ENCODE data around the gene RNF150. TPM values are rescaled to one million over a fixed set of nuclear protein-coding genes. Genes with fewer than 3 reads are reported as not detected.

The RNF150 gene
- total RNA-seq, 3 donors from 2014 or later: 0.03 TPM; not detected in 2

GRCh38 chr4:140932501-140933045 lies 200.7 kb downstream of the RNF150 start:
- Mint-ChIP-seq H3K4me3 (no peak overlapping the region), H3K36me3 (ENCODE audit: insufficient read depth) (no peaks in the 10 kb centered on the region), H3K27me3 (ENCODE audit: low read depth) (peaks cover 4% of the 10 kb centered on the region), H3K4me1 (ENCODE audit: low read depth) (no peaks in the 10 kb centered on the region), H3K9me3 (no peaks in the 10 kb centered on the region)
- ATAC-seq (no peak), DNase-seq (no peak)

- ATAC-seq (no peak), DNase-seq (no peak)
- Mint-ChIP-seq H3K36me3 (ENCODE audit: insufficient read depth) (no peaks in the 10 kb centered on the region), H3K9me3 (no peaks in the 10 kb centered on the region), H3K4me3 (no peak overlapping the region), H3K4me1 (ENCODE audit: low read depth) (no peaks in the 10 kb centered on the region), H3K27me3 (ENCODE audit: low read depth) (peaks cover 4% of the 10 kb centered on the region)
These were observed 201.4 kb downstream of the RNF150 start for GRCh38 chr4:140931911-140932310.

GRCh38 chr4:140930557-140930956 lies 202.7 kb downstream of the RNF150 start:
- Mint-ChIP-seq H3K4me1 (ENCODE audit: low read depth) (no peaks in the 10 kb centered on the region), H3K36me3 (ENCODE audit: insufficient read depth) (no peaks in the 10 kb centered on the region), H3K9me3 (no peaks in the 10 kb centered on the region), H3K4me3 (no peak overlapping the region), H3K27me3 (ENCODE audit: low read depth) (peaks cover 4% of the 10 kb centered on the region)
- DNase-seq: no peak
- ATAC-seq: no peak

DNA sequence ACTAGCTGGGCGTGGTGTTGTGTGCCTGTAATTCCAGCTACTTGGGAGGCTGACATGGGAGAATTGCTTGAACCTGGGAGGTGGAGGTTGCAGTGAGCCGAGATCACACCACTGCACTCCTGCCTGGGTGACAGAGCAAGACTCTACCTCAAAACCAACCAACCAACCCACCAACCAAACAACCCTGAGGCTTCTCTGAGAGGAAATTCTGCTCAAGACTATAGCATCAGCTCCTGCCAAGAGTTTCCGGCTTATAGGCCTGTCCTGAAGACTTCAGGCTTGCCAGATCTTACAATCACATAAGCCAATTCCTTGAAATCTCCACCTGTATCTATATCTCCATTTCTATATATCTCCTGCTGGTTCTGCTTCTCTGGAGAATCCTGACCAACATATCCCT lies 203.3 kb downstream of the RNF150 start:
- Mint-ChIP-seq H3K4me1 (ENCODE audit: low read depth) (no peaks in the 10 kb centered on the region), H3K4me3 (no peak overlapping the region), H3K36me3 (ENCODE audit: insufficient read depth) (no peaks in the 10 kb centered on the region), H3K27me3 (ENCODE audit: low read depth) (peaks cover 4% of the 10 kb centered on the region), H3K9me3 (no peaks in the 10 kb centered on the region)
- no peak for DNase-seq
- no peak for ATAC-seq

GRCh38 chr4:140928880-140929279 lies 204.4 kb downstream of the RNF150 start:
- ATAC-seq (no peak), DNase-seq (no peak)
- H3K4me1 Mint-ChIP-seq (ENCODE audit: low read depth): no peaks in the 10 kb centered on the region
- H3K36me3 Mint-ChIP-seq (ENCODE audit: insufficient read depth): no peaks in the 10 kb centered on the region
- H3K4me3 Mint-ChIP-seq: no peak overlapping the region
- no peaks in the 10 kb centered on the region for H3K9me3 Mint-ChIP-seq
- H3K27me3 Mint-ChIP-seq (ENCODE audit: low read depth): peaks cover 4% of the 10 kb centered on the region

GRCh38 chr4:140926672-140927071 lies 206.6 kb downstream of the RNF150 start:
- Mint-ChIP-seq H3K36me3 (ENCODE audit: insufficient read depth) (no peaks in the 10 kb centered on the region), H3K9me3 (no peaks in the 10 kb centered on the region), H3K4me1 (ENCODE audit: low read depth) (no peaks in the 10 kb centered on the region), H3K27me3 (ENCODE audit: low read depth) (no peaks in the 10 kb centered on the region), H3K4me3 (no peak overlapping the region)
- no peak for ATAC-seq
- no peak for DNase-seq

GRCh38 chr4:140925417-140925816 lies 207.9 kb downstream of the RNF150 start:
- no peak overlapping the region for H3K4me3 Mint-ChIP-seq
- no peaks in the 10 kb centered on the region for H3K9me3 Mint-ChIP-seq
- DNase-seq: no peak
- H3K27me3 Mint-ChIP-seq (ENCODE audit: low read depth): no peaks in the 10 kb centered on the region
- H3K4me1 Mint-ChIP-seq (ENCODE audit: low read depth): no peaks in the 10 kb centered on the region
- no peaks in the 10 kb centered on the region for H3K36me3 Mint-ChIP-seq (ENCODE audit: insufficient read depth)
- no peak for ATAC-seq

DNA sequence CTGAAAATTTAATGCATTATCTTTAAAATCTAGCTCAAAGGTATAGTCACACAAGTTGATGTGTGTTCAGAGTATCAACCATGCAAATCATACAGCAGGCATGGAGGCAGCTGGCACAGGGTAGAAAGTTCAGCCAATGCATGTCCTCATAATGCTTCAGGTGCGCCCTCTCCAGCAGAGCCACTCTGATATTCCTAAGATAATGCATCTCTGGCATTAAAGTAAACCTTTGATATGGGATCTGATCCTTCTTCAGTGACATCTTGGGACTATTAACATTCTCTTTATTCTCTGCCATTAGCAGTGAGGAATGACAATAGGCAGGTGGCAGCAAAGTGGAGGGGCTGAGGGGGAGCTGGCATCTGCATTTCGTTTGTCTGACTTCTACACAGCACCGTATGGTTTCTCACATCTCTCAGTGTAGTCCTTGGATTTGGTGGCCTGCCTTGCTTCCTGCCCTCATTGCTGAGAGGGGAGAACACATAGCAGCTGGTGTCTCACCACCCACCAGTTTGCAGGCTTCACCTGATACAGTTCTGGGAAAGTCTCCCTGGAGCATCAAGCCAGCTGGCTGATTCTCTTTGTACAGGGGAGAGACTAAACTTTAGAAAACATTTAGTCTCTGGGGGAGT lies 208.4 kb downstream of the RNF150 start:
- Mint-ChIP-seq H3K4me3 (no peak overlapping the region), H3K9me3 (no peaks in the 10 kb centered on the region), H3K27me3 (ENCODE audit: low read depth) (no peaks in the 10 kb centered on the region), H3K4me1 (ENCODE audit: low read depth) (no peaks in the 10 kb centered on the region), H3K36me3 (ENCODE audit: insufficient read depth) (no peaks in the 10 kb centered on the region)
- no peak for DNase-seq
- ATAC-seq: no peak

GRCh38 chr4:140906993-140907962 lies 226.0 kb downstream of the RNF150 start:
- H3K27me3 Mint-ChIP-seq (ENCODE audit: low read depth): peaks cover 1% of the 10 kb centered on the region
- DNase-seq (no peak), ATAC-seq (no peak)
- no peaks in the 10 kb centered on the region for H3K4me1 Mint-ChIP-seq (ENCODE audit: low read depth)
- no peaks in the 10 kb centered on the region for H3K36me3 Mint-ChIP-seq (ENCODE audit: insufficient read depth)
- H3K4me3 Mint-ChIP-seq: no peak overlapping the region
- H3K9me3 Mint-ChIP-seq: no peaks in the 10 kb centered on the region

DNA sequence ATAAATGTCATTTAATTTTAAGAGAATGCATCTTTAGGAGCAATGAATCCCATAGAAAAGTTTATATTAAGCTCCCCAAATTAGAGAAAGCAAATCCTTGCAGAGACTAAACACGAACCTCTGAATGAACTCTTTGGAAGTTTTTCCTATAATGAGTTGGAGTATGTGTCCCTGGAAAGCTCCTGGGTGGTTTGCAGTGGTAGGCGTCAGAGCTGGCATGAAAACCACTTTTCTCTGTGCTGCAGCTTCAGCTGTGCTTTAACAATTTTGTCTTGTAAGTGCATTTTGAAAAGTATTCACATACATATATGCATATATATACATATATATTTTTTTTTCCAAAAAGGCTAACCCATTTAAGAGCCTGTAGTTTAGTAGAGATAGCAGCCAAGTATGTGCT lies 228.4 kb downstream of the RNF150 start:
- no peak overlapping the region for H3K4me3 Mint-ChIP-seq
- H3K9me3 Mint-ChIP-seq: no peaks in the 10 kb centered on the region
- H3K4me1 Mint-ChIP-seq (ENCODE audit: low read depth): no peaks in the 10 kb centered on the region
- DNase-seq (no peak), ATAC-seq (no peak)
- H3K27me3 Mint-ChIP-seq (ENCODE audit: low read depth): peaks cover 2% of the 10 kb centered on the region
- no peaks in the 10 kb centered on the region for H3K36me3 Mint-ChIP-seq (ENCODE audit: insufficient read depth)

DNA sequence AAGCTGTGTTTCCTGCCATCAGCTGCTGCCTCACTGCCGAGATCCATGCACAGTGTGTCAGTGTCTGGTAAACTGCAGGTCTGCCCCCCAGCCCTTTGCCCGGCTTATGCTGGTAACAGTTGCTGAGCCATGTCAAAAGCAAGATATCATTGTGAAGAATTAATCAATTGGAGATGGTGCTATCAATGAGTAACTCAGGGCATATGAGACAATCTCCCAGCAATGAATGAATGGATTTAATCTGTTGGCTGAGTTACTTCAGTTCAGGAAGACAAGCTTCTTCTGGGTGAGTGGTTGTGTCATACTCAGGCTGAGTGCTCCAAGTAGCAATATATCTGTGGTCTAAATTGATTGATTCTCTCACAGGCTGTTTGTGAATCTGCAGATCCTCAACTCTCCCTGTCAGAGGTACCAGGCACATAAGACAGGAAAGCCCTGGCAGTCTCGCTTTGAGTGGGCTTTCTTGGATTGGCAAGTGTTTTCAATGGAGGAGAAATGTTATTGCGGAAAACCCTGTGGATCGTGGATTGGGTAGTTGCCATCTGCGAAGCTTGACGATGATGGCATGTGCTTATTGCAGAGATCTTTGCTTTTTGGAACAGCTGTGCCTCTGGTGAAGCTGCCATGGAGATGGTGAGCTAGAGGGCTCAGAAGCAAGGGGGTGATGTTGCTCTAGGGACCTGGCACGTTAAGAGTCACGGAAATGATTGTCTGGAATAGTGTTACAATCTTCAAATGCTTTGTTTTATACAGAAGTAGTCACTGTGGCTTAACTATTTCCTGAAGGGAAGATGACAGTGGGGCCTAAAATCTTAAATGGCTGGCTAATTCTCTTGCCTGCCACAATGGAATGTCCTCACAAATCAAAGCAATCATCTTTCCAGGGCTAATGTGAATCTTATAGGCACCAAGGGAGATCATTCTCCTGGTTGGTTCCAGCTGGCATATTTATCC lies 229.5 kb downstream of the RNF150 start:
- no peak for DNase-seq
- Mint-ChIP-seq H3K4me1 (ENCODE audit: low read depth) (no peaks in the 10 kb centered on the region), H3K9me3 (no peaks in the 10 kb centered on the region), H3K36me3 (ENCODE audit: insufficient read depth) (no peaks in the 10 kb centered on the region), H3K27me3 (ENCODE audit: low read depth) (peaks cover 5% of the 10 kb centered on the region), H3K4me3 (no peak overlapping the region)
- ATAC-seq: no peak

DNA sequence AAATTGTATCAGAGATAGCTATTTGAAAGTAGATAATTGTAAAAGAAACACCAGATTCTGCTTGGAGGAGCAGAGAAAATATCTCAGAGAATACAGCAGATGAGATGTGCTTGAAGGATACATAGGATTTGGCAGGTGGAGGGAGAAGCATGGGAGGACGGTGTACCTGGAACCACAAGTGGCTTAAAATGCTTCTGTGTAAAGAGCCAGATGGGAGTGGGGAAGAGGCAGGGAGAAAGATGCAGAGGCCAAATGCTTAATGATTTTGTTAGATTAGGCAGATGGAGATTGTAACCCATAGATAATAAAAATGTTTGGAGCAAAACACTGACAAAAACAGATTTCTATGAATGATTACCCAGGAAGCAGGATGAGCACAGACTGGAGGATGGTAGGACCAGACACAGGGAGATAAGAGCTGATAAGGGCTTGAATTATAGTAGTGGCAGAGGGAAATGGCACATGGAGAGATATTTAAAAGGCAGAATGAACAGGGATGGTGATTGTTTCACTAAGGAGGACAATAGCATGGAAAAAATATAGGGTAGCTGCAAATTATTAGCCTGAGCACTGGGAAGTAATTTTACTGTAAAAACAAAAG lies 231.4 kb downstream of the RNF150 start:
- Mint-ChIP-seq H3K4me1 (ENCODE audit: low read depth) (no peaks in the 10 kb centered on the region), H3K4me3 (no peak overlapping the region), H3K9me3 (no peaks in the 10 kb centered on the region), H3K36me3 (ENCODE audit: insufficient read depth) (no peaks in the 10 kb centered on the region), H3K27me3 (ENCODE audit: low read depth) (peaks cover 5% of the 10 kb centered on the region)
- no peak for DNase-seq
- ATAC-seq: no peak

- no peak for ATAC-seq
- no peak overlapping the region for H3K4me3 Mint-ChIP-seq
- no peaks in the 10 kb centered on the region for H3K36me3 Mint-ChIP-seq (ENCODE audit: insufficient read depth)
- DNase-seq: no peak
- H3K4me1 Mint-ChIP-seq (ENCODE audit: low read depth): no peaks in the 10 kb centered on the region
- H3K9me3 Mint-ChIP-seq: no peaks in the 10 kb centered on the region
- peaks cover 7% of the 10 kb centered on the region for H3K27me3 Mint-ChIP-seq (ENCODE audit: low read depth)
These were observed 239.3 kb downstream of the RNF150 start for GRCh38 chr4:140893939-140894338.

- Mint-ChIP-seq H3K36me3 (ENCODE audit: insufficient read depth) (no peaks in the 10 kb centered on the region), H3K27me3 (ENCODE audit: low read depth) (peaks cover 1% of the 10 kb centered on the region), H3K4me1 (ENCODE audit: low read depth) (no peaks in the 10 kb centered on the region), H3K9me3 (peaks cover 10% of the 10 kb centered on the region), H3K4me3 (no peak overlapping the region)
- DNase-seq (no peak), ATAC-seq (no peak)
These were observed 245.2 kb downstream of the RNF150 start for GRCh38 chr4:140888054-140888453.
